Liver (tissue), 9 donors: ENCODE results near the gene ADGRA1. TPM values are rescaled to one million over a fixed set of nuclear protein-coding genes. Genes with fewer than 3 reads are reported as not detected.

ENCODE experiments used
- DNase-seq: peaks from one replicate; pipeline ENCODE4 v3.0.0-alpha.2; 2017; ENCODE audit warnings: low spot score
- H3K27ac ChIP-seq, 2 donors: one replicate each; pipeline ENCODE4 v1.7.0; 2013; ENCODE audit warnings: inconsistent platforms in 2 of 2, low read length in 2 of 2, control low read depth in 1 of 2, low read depth in 1 of 2, mild to moderate bottlenecking in 1 of 2
- H3K27me3 ChIP-seq, 4 donors: one replicate each; pipeline versions ENCODE4 v1.6.1 to v1.7.0; 2013; ENCODE audit warnings: low read length in 3 of 4, inconsistent platforms in 1 of 4, mild to moderate bottlenecking in 1 of 4, moderate library complexity in 1 of 4; ENCODE audit not compliant: control insufficient read depth in 4 of 4, insufficient read depth in 4 of 4
- H3K36me3 ChIP-seq, 4 donors: one replicate each; pipeline versions ENCODE4 v1.6.1 to v1.7.0; 2013; ENCODE audit warnings: low read length in 3 of 4, mild to moderate bottlenecking in 3 of 4, low read depth in 1 of 4, moderate library complexity in 1 of 4; ENCODE audit not compliant: control insufficient read depth in 4 of 4, insufficient read depth in 3 of 4
- H3K4me1 ChIP-seq, 4 donors: one replicate each; pipeline versions ENCODE4 v1.6.1 to v1.7.0; 2013; ENCODE audit warnings: low read length in 3 of 4, mild to moderate bottlenecking in 3 of 4, moderate library complexity in 1 of 4; ENCODE audit not compliant: control insufficient read depth in 4 of 4, insufficient read depth in 4 of 4
- H3K4me3 ChIP-seq, 3 donors: one replicate each; pipeline versions ENCODE4 v1.6.1 to v1.7.0; 2013; ENCODE audit warnings: low read length in 3 of 3, control low read depth in 1 of 3, low read depth in 1 of 3, mild to moderate bottlenecking in 1 of 3
- H3K9ac ChIP-seq, 2 donors: one replicate each; pipeline ENCODE4 v1.7.0; 2013; ENCODE audit warnings: low read length in 2 of 2, mild to moderate bottlenecking in 2 of 2, moderate library complexity in 2 of 2, control low read depth in 1 of 2, low read depth in 1 of 2
- H3K9me3 ChIP-seq, 4 donors: one replicate each; pipeline versions ENCODE4 v1.6.1 to v1.7.0; 2013; ENCODE audit warnings: low read length in 3 of 4; ENCODE audit not compliant: control insufficient read depth in 4 of 4
- EGR1 ChIP-seq, 2 donors: IDR thresholded peaks; 2 replicates each; pipeline ENCODE4 v1.6.1; 2016 to 2018; ENCODE audit warnings: antibody characterized with exemption in 2 of 2, low read depth in 2 of 2
- FOXA1 ChIP-seq: IDR thresholded peaks from 2 replicates; pipeline ENCODE4 v1.6.1; 2016; ENCODE audit warnings: antibody characterized with exemption
- FOXA2 ChIP-seq: IDR thresholded peaks from 2 replicates; pipeline ENCODE4 v1.6.1; 2016; ENCODE audit warnings: antibody characterized with exemption
- GABPA ChIP-seq, 2 donors: IDR thresholded peaks in 1 of 2; conservative IDR thresholded peaks in 1 of 2; 2 replicates each; pipeline ENCODE4 v1.6.1; 2016; ENCODE audit warnings: antibody characterized with exemption in 2 of 2, mild to moderate bottlenecking in 1 of 2, moderate library complexity in 1 of 2
- HNF4A ChIP-seq, 2 donors: conservative IDR thresholded peaks; 2 replicates each; pipeline ENCODE4 v1.6.1; 2016; ENCODE audit warnings: antibody characterized with exemption in 2 of 2, mild to moderate bottlenecking in 2 of 2
- HNF4G ChIP-seq: IDR thresholded peaks from 2 replicates; pipeline ENCODE4 v1.6.1; 2016; ENCODE audit warnings: antibody characterized with exemption
- JUND ChIP-seq, 2 donors: IDR thresholded peaks; 2 replicates each; pipeline ENCODE4 v1.6.1; 2016; ENCODE audit warnings: antibody characterized with exemption in 2 of 2
- NR2F2 ChIP-seq: IDR thresholded peaks from 2 replicates; pipeline ENCODE4 v1.6.1; 2016; ENCODE audit warnings: antibody characterized with exemption
- RAD21 ChIP-seq, 2 donors: IDR thresholded peaks; 2 replicates each; pipeline ENCODE4 v1.6.1; 2016; ENCODE audit warnings: antibody characterized with exemption in 2 of 2, mild to moderate bottlenecking in 2 of 2
- RXRA ChIP-seq, 2 donors: IDR thresholded peaks; 2 replicates each; pipeline ENCODE4 v1.6.1; 2017 to 2018; ENCODE audit warnings: antibody characterized with exemption in 2 of 2, mild to moderate bottlenecking in 1 of 2
- SP1 ChIP-seq: IDR thresholded peaks from 2 replicates; pipeline ENCODE4 v1.6.1; 2018; ENCODE audit warnings: antibody characterized with exemption, mild to moderate bottlenecking
- TAF1 ChIP-seq: conservative IDR thresholded peaks from 2 replicates; pipeline ENCODE4 v1.6.1; 2016; ENCODE audit warnings: antibody characterized with exemption, mild to moderate bottlenecking
- YY1 ChIP-seq: IDR thresholded peaks from 2 replicates; pipeline ENCODE4 v1.6.1; 2016; ENCODE audit warnings: antibody characterized with exemption, mild to moderate bottlenecking
- WGBS: extraction: QIAGEN DNeasy Blood & Tissue Kit; methylation state at CpG from one replicate; pipeline ENCODE4 v1.1.7; 2013; 5-methylcytosine and 5-hydroxymethylcytosine counted together
- polyA plus RNA-seq, 2 donors: library from polyadenylated mRNA; stranded (reverse) in 1 of 2; unstranded in 1 of 2; fragments of 200-250 nt in 1 of 2; fragments of >200 nt in 1 of 2; fragmentation: Nextera tagmentation in 1 of 2; extraction: Ambion mirVana in 1 of 2; gene quantifications; one replicate each; pipeline versions ENCODE4 v1.2.1 to v1.2.3, GENCODE V29; 2013 to 2015
- total RNA-seq, 2 donors: library from RNA; depleted of rRNA; stranded (reverse); fragments of >200 nt; gene quantifications; one replicate each; pipeline ENCODE4 v1.2.3, GENCODE V29; 2014
- TF ChIP-seq, protein P1 (sequence below): IDR thresholded peaks from 2 replicates; pipeline ENCODE4 v1.6.1; 2016; ENCODE audit warnings: antibody characterized with exemption
- TF ChIP-seq, protein P2 (sequence below): fragments of 150-350 bp; IDR thresholded peaks from 2 replicates; pipeline ENCODE4 v1.5.1; 2017; ENCODE audit warnings: improper control_type of control experiment, low read depth, low read length; ENCODE audit not compliant: missing input control
- TF ChIP-seq, protein P3 (sequence below): IDR thresholded peaks from 2 replicates; pipeline ENCODE4 v1.6.1; 2016; ENCODE audit warnings: antibody characterized with exemption
- TF ChIP-seq, protein P4 (sequence below): IDR thresholded peaks from 2 replicates; pipeline ENCODE4 v1.6.1; 2016; ENCODE audit warnings: antibody characterized with exemption, mild to moderate bottlenecking
- TF ChIP-seq, protein P5 (sequence below): IDR thresholded peaks from 2 replicates; pipeline ENCODE4 v1.6.1; 2016; ENCODE audit warnings: antibody characterized with exemption
- donor health status: healthy.
- donor health status: healthy.
- donor health status: healthy.
- donor health status: healthy.
- donor health status: healthy.

Gene ADGRA1
- total and polyA plus RNA-seq, 4 donors = 0.08 to 0.70 (median 0.12) TPM; not detected in 1

DNA sequence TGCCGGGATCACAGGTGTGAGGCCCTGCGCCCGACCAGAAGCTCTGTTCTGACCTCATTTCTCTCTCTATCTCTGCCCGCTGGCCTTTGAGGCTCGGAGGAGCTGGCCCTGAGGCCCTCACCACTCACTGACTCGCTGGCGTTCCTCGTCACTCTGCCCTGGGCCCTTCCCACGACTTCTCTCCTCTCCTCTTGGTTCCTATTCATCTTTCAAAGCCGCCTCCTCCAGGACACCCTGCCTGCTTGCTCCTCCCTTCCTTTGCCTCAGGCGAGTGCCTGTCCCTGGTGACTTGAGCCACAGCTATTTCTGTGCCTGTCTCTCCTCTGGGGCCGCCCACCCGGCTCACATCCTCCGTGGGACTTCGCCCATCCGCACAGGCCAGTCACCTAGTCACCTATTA lies 17.3 kb upstream of the ADGRA1 start:
- Histone ChIP-seq H3K4me3 (no peak overlapping the region), H3K9me3 (no peaks in the 10 kb centered on the region), H3K27ac (no peak overlapping the region), H3K9ac (no peak overlapping the region), H3K27me3 (peaks cover 0 to 4% (median 0%) of the 10 kb centered on the region in 4 donors), H3K4me1 (no peaks in the 10 kb centered on the region), H3K36me3 (no peaks in the 10 kb centered on the region)
- TF ChIP-seq EGR1 (IDR thresholded peaks at IDR 0.05; ENCODE audit: low read depth in 2 of 2) = no peak
- no peak for TF ChIP-seq TAF1
- TF ChIP-seq RAD21 (IDR thresholded peaks at IDR 0.05) = no peak
- no peak for TF ChIP-seq HNF4G
- no peak for TF ChIP-seq FOXA1
- no peak for TF ChIP-seq RXRA (IDR thresholded peaks at IDR 0.05)
- TF ChIP-seq, protein P1, sequence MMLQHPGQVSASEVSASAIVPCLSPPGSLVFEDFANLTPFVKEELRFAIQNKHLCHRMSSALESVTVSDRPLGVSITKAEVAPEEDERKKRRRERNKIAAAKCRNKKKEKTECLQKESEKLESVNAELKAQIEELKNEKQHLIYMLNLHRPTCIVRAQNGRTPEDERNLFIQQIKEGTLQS = no peak
- TF ChIP-seq GABPA (IDR thresholded peaks at IDR 0.05 in 1 of 2, conservative IDR thresholded peaks at IDR 0.05 in 1 of 2) = no peak
- TF ChIP-seq JUND (IDR thresholded peaks at IDR 0.05) = no peak
- TF ChIP-seq, protein P2, sequence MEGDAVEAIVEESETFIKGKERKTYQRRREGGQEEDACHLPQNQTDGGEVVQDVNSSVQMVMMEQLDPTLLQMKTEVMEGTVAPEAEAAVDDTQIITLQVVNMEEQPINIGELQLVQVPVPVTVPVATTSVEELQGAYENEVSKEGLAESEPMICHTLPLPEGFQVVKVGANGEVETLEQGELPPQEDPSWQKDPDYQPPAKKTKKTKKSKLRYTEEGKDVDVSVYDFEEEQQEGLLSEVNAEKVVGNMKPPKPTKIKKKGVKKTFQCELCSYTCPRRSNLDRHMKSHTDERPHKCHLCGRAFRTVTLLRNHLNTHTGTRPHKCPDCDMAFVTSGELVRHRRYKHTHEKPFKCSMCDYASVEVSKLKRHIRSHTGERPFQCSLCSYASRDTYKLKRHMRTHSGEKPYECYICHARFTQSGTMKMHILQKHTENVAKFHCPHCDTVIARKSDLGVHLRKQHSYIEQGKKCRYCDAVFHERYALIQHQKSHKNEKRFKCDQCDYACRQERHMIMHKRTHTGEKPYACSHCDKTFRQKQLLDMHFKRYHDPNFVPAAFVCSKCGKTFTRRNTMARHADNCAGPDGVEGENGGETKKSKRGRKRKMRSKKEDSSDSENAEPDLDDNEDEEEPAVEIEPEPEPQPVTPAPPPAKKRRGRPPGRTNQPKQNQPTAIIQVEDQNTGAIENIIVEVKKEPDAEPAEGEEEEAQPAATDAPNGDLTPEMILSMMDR = no peak
- TF ChIP-seq, protein P3, sequence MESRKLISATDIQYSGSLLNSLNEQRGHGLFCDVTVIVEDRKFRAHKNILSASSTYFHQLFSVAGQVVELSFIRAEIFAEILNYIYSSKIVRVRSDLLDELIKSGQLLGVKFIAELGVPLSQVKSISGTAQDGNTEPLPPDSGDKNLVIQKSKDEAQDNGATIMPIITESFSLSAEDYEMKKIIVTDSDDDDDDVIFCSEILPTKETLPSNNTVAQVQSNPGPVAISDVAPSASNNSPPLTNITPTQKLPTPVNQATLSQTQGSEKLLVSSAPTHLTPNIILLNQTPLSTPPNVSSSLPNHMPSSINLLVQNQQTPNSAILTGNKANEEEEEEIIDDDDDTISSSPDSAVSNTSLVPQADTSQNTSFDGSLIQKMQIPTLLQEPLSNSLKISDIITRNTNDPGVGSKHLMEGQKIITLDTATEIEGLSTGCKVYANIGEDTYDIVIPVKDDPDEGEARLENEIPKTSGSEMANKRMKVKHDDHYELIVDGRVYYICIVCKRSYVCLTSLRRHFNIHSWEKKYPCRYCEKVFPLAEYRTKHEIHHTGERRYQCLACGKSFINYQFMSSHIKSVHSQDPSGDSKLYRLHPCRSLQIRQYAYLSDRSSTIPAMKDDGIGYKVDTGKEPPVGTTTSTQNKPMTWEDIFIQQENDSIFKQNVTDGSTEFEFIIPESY = no peak
- TF ChIP-seq SP1 = no peak
- WGBS = 78% methylated on average over 16 of the region's 16 CpGs
- no peak for DNase-seq

DNA sequence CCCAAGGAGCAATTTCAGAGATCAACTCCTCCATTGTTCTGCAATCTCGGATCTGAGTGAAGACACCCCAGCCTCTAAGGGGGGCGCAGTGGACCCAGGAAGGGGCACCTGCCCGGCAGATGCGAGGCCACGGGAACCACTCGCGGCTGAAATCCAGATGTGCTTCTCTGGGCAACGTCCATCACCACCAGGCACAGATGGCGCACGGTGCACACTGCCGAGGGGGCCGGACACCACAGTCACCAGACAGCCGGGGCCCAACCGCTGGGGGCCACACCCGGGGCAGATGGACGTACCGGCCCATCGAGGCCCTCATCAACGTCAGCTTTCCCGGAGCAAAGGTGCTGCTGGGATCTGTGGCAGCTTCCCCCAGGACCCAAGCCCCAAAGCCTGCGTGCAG lies 16.9 kb upstream of the ADGRA1 start:
- Histone ChIP-seq H3K9me3 (no peaks in the 10 kb centered on the region), H3K36me3 (no peaks in the 10 kb centered on the region), H3K27ac (no peak overlapping the region), H3K4me1 (no peaks in the 10 kb centered on the region), H3K27me3 (peaks cover 0 to 4% (median 0%) of the 10 kb centered on the region in 4 donors), H3K4me3 (no peak overlapping the region), H3K9ac (no peak overlapping the region)
- WGBS = 72% methylated on average over 21 of the region's 21 CpGs
- TF ChIP-seq JUND (IDR thresholded peaks at IDR 0.05) (no peak), TAF1 (no peak), EGR1 (IDR thresholded peaks at IDR 0.05; ENCODE audit: low read depth in 2 of 2) (no peak), GABPA (IDR thresholded peaks at IDR 0.05 in 1 of 2, conservative IDR thresholded peaks at IDR 0.05 in 1 of 2) (no peak), YY1 (no peak), RXRA (IDR thresholded peaks at IDR 0.05) (no peak), NR2F2 (no peak), HNF4G (no peak), RAD21 (IDR thresholded peaks at IDR 0.05) (no peak), FOXA2 (no peak), HNF4A (conservative IDR thresholded peaks at IDR 0.05) (no peak), SP1 (no peak), FOXA1 (no peak)
- TF ChIP-seq, protein P4, sequence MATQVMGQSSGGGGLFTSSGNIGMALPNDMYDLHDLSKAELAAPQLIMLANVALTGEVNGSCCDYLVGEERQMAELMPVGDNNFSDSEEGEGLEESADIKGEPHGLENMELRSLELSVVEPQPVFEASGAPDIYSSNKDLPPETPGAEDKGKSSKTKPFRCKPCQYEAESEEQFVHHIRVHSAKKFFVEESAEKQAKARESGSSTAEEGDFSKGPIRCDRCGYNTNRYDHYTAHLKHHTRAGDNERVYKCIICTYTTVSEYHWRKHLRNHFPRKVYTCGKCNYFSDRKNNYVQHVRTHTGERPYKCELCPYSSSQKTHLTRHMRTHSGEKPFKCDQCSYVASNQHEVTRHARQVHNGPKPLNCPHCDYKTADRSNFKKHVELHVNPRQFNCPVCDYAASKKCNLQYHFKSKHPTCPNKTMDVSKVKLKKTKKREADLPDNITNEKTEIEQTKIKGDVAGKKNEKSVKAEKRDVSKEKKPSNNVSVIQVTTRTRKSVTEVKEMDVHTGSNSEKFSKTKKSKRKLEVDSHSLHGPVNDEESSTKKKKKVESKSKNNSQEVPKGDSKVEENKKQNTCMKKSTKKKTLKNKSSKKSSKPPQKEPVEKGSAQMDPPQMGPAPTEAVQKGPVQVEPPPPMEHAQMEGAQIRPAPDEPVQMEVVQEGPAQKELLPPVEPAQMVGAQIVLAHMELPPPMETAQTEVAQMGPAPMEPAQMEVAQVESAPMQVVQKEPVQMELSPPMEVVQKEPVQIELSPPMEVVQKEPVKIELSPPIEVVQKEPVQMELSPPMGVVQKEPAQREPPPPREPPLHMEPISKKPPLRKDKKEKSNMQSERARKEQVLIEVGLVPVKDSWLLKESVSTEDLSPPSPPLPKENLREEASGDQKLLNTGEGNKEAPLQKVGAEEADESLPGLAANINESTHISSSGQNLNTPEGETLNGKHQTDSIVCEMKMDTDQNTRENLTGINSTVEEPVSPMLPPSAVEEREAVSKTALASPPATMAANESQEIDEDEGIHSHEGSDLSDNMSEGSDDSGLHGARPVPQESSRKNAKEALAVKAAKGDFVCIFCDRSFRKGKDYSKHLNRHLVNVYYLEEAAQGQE = no peak
- TF ChIP-seq, protein P3 = no peak
- TF ChIP-seq, protein P1 = no peak
- TF ChIP-seq, protein P5, sequence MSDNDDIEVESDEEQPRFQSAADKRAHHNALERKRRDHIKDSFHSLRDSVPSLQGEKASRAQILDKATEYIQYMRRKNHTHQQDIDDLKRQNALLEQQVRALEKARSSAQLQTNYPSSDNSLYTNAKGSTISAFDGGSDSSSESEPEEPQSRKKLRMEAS = no peak
- TF ChIP-seq, protein P2 = no peak
- no peak for DNase-seq
